ENCODE results near the gene PXYLP1.

DNA sequence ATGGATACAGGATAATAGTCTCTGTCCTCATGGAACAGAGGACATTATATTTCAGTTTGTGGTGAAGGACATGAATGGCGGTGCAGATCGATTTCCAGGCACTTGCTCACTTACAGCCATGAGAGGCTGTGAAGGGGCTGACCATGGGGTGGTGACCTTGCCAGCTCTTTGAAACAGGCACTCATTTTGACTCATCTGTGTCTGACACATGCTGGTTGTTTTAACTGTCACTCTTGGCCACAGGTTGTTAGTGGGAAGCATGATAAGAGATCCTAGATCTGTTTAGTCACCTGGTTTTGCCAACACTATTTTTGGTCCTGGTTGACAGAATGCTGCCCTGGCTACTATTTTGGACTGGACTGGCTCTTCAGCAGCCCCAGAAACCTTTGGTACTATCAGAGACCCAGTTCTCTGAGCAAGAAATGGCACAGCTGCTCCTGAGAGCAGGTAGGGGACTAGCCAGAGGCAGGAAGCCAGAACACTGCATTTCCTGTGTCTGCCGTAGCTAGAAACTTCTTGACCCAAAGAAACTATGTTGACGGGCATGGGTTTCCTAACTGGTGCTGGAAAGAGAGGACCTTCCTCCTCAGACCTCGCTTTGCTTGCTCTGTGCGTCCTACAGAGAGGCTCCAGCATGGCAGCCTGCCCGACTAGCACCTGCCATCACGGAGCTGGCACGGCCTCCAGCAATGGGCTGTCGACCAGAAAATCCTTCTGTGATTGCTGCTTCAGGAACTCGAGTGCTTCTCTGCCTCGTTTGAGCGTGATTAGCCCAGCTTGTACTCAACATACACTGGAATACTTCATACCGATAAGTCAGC, 6.3 kb downstream of the PXYLP1 start:
- TF ChIP-seq, protein P1, sequence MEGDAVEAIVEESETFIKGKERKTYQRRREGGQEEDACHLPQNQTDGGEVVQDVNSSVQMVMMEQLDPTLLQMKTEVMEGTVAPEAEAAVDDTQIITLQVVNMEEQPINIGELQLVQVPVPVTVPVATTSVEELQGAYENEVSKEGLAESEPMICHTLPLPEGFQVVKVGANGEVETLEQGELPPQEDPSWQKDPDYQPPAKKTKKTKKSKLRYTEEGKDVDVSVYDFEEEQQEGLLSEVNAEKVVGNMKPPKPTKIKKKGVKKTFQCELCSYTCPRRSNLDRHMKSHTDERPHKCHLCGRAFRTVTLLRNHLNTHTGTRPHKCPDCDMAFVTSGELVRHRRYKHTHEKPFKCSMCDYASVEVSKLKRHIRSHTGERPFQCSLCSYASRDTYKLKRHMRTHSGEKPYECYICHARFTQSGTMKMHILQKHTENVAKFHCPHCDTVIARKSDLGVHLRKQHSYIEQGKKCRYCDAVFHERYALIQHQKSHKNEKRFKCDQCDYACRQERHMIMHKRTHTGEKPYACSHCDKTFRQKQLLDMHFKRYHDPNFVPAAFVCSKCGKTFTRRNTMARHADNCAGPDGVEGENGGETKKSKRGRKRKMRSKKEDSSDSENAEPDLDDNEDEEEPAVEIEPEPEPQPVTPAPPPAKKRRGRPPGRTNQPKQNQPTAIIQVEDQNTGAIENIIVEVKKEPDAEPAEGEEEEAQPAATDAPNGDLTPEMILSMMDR (IDR thresholded peaks at IDR 0.05; ENCODE audit: poor library complexity), result no peak
- TF ChIP-seq EZH2phosphoT487 (IDR thresholded peaks at IDR 0.05; ENCODE audit: low read depth, severe bottlenecking, unreplicated experiment), result no peak

All from hepatocyte (in vitro differentiated cells).